Activated CD4-positive, alpha-beta T cell treated with anti-CD3 and anti-CD28 coated beads, Interleukin-2, amount 10 ng/mL, durations not matched to agents 7 days and 5 days (primary cell): ENCODE results near the gene CASTOR1. TPM values are rescaled to one million over a fixed set of nuclear protein-coding genes. Genes with fewer than 3 reads are reported as not detected.
A peak's percentile ranks its signal among the peaks of the same experiment; 100 is the strongest.

ENCODE experiments used
- CTCF ChIA-PET: fragments of 350-600 bp; sonication (Branson Sonifier 250); formaldehyde crosslinking; loops from one replicate; lab custom pipeline; 2021; ENCODE audit warnings: antibody characterized with exemption; lab: Charles Lee
- POLR2A ChIA-PET: fragments of 350-600 bp; sonication (Branson Sonifier 250); formaldehyde crosslinking; loops from one replicate; lab custom pipeline; 2021; ENCODE audit warnings: antibody characterized with exemption; lab: Charles Lee
- DNase-seq: peaks from one replicate; pipeline ENCODE4 v3.0.0-alpha.2; 2020
- H3K27ac Mint-ChIP-seq: one replicate; pipeline ENCODE4 v1.8.0; 2021; ENCODE audit warnings: mild to moderate bottlenecking, moderate library complexity, mixed read lengths
- H3K27me3 Mint-ChIP-seq: one replicate; pipeline ENCODE4 v1.8.0; 2021; ENCODE audit warnings: mixed read lengths
- H3K36me3 Mint-ChIP-seq: one replicate; pipeline ENCODE4 v1.8.0; 2021; ENCODE audit warnings: low read depth, mixed read lengths
- H3K4me1 Mint-ChIP-seq: one replicate; pipeline ENCODE4 v1.8.0; 2021; ENCODE audit warnings: mixed read lengths
- H3K4me3 Mint-ChIP-seq: one replicate; pipeline ENCODE4 v1.8.0; 2021; ENCODE audit warnings: mild to moderate bottlenecking, moderate library complexity, mixed read lengths
- H3K9me3 Mint-ChIP-seq: one replicate; pipeline ENCODE4 v1.8.0; 2021; ENCODE audit warnings: mixed read lengths
- total RNA-seq, 2 experiments: library from RNA; stranded (reverse); gene quantifications; one replicate each; pipeline ENCODE4 v1.2.3, GENCODE V29; 2021

The CASTOR1 gene
- total RNA-seq, 2 experiments from 2014 or later: 16.7 to 20.0 TPM

DNA sequence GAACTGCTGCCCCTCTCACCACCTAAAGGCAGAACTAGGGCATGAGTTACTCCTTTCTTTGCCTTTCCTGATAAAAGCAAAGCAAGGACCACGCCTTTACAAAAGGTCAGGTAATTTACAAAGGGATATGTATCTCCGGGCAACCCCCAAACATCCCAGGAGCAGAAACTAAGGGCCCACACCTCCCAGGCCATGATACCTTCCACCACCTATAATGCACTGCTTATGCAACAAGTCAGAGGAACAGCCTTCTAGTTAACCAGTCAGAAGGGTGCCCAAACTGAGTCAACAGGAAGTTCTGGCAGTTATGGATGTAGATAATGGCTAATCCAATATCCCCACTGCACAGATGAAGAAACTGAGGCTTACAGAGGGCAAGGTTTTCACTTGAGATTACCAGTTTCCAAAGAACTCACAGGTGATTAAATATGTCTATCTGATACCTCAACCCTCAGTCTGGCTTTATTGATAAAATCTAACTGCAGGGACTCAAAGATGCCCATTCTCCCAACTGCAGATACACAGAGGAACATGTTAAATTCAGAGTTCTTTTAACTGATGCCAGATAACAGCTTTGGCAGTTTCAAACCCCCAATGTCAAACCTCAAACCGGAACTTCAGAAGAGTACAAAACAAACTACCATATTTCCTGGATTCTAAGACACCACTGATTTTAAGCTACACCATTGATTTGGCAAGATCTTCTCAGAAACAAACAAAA is 16.8 kb upstream of the CASTOR1 start:
- H3K4me3 Mint-ChIP-seq: peak overlapping the region; percentile 78
- H3K4me1 Mint-ChIP-seq: peaks cover 99% of the 10 kb centered on the region
- peak; percentile 67 for DNase-seq
- peak overlapping the region; percentile 92 for H3K27ac Mint-ChIP-seq
- no peaks in the 10 kb centered on the region for H3K9me3 Mint-ChIP-seq
- CTCF ChIA-PET: interaction anchor here (1.1 to 15.7 kb wide), 4 partner anchors 16 to 106 kb away, joined by 3 to 138 read pairs (median 4); partner anchors contain the start of gene CASTOR1
- H3K27me3 Mint-ChIP-seq: no peaks in the 10 kb centered on the region
- POLR2A ChIA-PET: interaction anchor here (1.0 to 1.8 kb wide), 3 partner anchors 17 to 51 kb away, joined by 3 to 6 read pairs (median 3); partner anchors contain the start of genes CASTOR1, CCDC157, SF3A1 and TBC1D10A
- H3K36me3 Mint-ChIP-seq: peaks cover 69% of the 10 kb centered on the region

DNA sequence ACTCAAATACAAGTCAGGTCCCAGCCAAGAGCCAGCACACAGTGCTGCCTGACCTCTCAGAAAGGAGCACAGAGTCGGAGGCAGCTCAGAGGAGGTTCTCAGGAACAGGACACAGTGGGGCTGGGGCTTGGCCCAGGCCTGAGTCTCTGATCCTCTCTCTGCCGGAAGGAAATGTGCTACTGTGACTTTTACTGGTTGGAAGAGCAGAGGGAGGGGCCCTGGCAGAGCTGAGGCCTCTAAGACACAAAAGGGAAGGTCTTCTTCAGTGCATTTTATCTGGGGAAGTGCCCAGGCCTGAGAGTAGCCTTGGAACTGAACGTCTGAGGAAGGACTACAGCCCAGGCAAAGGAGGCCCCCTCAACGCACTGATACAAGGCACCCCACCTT is 16.2 kb upstream of the CASTOR1 start:
- peak; percentile 80 for DNase-seq
- ChIA-PET POLR2A (interaction anchor here (1.0 to 1.8 kb wide), 2 partner anchors 17 to 21 kb away, joined by 3 to 6 read pairs; partner anchors contain the start of genes CASTOR1 and TBC1D10A), CTCF (interaction anchor here (1.1 to 15.7 kb wide), 3 partner anchors 16 to 107 kb away, joined by 3 to 138 read pairs (median 4); partner anchors contain the start of gene CASTOR1)
- H3K36me3 Mint-ChIP-seq: peaks cover 69% of the 10 kb centered on the region
- H3K4me1 Mint-ChIP-seq: peaks cover 99% of the 10 kb centered on the region
- peak overlapping the region; percentile 78 for H3K4me3 Mint-ChIP-seq
- no peaks in the 10 kb centered on the region for H3K9me3 Mint-ChIP-seq
- H3K27ac Mint-ChIP-seq: peak overlapping the region; percentile 92
- no peaks in the 10 kb centered on the region for H3K27me3 Mint-ChIP-seq

DNA sequence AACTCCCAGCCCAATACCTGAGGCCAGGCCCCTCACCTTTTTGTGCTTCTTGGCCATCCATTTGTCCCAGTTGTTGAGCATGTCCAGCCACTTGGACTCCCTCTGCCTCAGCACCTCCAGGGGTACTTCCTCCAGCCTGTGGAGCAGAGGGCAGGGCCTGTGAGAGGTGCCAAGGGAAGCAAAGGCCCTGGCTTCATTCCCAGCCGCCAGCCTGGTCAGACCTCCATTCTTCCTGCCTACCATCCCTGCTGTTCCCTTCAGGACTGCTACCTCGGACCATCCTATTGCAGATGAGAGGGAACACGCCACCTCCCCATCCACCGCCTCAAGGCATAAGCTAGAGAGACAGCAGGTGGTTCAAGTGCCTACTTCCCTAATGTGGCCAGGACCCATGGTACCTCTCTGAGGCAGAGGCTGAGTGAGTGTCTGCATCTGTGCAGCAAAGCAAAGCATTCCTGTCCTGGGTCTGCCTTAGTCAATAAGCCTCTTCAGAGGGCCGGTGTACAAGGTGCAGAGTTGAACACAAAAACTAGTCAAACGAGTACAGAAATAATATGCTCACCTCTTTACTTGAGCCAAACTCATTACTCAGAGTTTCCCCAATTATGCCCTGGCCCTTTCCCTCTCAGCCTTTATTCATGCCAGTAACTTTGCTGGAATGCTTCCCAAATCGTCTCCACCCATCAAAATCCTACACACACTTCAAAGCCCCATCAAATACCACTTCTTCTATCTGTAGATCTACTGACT is 15.4 kb upstream of the CASTOR1 start:
- Mint-ChIP-seq H3K27me3 (no peaks in the 10 kb centered on the region), H3K9me3 (no peaks in the 10 kb centered on the region), H3K4me1 (peaks cover 92% of the 10 kb centered on the region), H3K36me3 (peaks cover 69% of the 10 kb centered on the region), H3K27ac (peak overlapping the region; percentile 92), H3K4me3 (peak overlapping the region; percentile 78)
- CTCF ChIA-PET: interaction anchor here (1.6 to 15.7 kb wide), 3 partner anchors 15 to 77 kb away, joined by 4 to 138 read pairs (median 5); partner anchors contain the start of gene CASTOR1
- POLR2A ChIA-PET: interaction anchor here (1.8 kb wide), 1 partner anchor 16 kb away, joined by 6 read pairs; the partner anchor contains the start of gene CASTOR1
- no peak for DNase-seq

GRCh38 chr22:30302810-30303138 is 13.5 kb upstream of the CASTOR1 start:
- peaks cover 87% of the 10 kb centered on the region for H3K4me1 Mint-ChIP-seq
- no peak overlapping the region for H3K4me3 Mint-ChIP-seq
- H3K27me3 Mint-ChIP-seq: no peaks in the 10 kb centered on the region
- DNase-seq: no peak
- ChIA-PET POLR2A (interaction anchor here (1.5 kb wide), 1 partner anchor 13 kb away, joined by 4 read pairs; the partner anchor contains the start of gene CASTOR1), CTCF (interaction anchor here (0.9 to 15.7 kb wide), 7 partner anchors 10 to 144 kb away, joined by 3 to 138 read pairs (median 5); partner anchors contain the start of genes CASTOR1 and RNF215)
- H3K36me3 Mint-ChIP-seq: peaks cover 75% of the 10 kb centered on the region
- no peaks in the 10 kb centered on the region for H3K9me3 Mint-ChIP-seq
- H3K27ac Mint-ChIP-seq: peak overlapping the region; percentile 92

DNA sequence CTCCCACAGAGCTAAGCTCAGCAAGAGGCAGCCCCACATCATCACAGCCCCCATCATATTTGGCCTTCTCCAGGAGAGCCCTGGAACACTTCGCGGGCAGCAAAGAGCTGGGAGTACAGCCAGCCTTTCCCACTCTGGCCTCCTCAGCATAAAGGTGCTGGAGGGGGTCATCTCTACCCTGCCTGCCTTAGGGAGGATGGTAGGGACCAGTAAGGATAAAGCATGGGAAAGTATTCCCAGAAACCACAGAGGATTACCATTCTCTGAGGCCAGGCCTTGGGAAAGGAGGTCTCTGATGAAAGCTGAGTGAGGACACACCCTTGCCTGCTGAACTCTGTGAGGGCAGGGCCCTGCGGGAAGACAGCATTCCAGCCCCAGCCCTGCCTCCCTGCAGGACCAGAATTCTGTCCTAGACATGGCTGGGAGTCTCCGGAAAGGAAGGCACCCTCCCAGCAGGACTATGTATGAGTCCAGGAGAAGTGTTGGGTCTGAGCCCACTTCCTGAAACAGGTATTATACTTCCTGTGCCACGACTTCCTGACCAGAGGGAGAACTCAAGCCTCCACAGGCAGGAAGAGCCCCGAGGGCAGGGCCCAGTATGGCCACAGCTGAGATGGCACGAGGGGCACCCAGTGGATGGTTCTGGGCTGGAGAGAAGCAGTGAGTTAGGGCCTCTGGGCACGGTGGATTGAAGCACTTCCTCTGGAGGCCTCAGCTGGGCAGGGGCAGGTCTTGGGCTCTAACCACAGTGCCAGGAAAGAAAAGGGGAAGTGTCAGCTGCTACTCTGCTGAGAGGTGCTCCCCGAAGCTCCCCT is 12.9 kb upstream of the CASTOR1 start:
- DNase-seq: no peak
- ChIA-PET POLR2A (interaction anchor here (1.5 kb wide), 1 partner anchor 13 kb away, joined by 4 read pairs; the partner anchor contains the start of gene CASTOR1), CTCF (interaction anchor here (0.8 to 15.7 kb wide), 6 partner anchors 8 to 144 kb away, joined by 3 to 138 read pairs (median 4); partner anchors contain the start of genes CASTOR1 and RNF215)
- H3K4me3 Mint-ChIP-seq: no peak overlapping the region
- H3K4me1 Mint-ChIP-seq: peaks cover 88% of the 10 kb centered on the region
- no peaks in the 10 kb centered on the region for H3K9me3 Mint-ChIP-seq
- H3K36me3 Mint-ChIP-seq: peaks cover 77% of the 10 kb centered on the region
- H3K27ac Mint-ChIP-seq: peak overlapping the region; percentile 92
- no peaks in the 10 kb centered on the region for H3K27me3 Mint-ChIP-seq

DNA sequence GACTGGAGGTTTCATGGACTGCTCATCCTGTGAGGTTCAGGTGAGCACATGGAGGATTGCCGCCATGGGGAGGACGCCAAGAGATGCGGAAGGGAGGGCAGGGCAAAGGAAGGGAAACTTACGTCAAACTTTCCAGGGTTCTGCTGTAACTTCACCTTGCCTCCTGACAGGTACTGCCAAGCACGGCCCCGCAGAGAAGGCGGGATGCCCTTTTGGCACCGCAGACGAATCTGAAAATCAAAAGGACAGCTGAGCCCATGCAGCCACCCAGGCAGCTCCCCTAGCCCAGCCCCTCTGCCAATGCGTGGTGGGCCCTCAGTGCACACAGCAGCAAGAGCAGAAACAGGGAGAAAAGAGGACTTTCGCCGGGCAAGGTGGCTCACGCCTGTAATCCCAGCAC is 10.0 kb upstream of the CASTOR1 start:
- Mint-ChIP-seq H3K36me3 (peaks cover 82% of the 10 kb centered on the region), H3K4me1 (peaks cover 76% of the 10 kb centered on the region), H3K27me3 (no peaks in the 10 kb centered on the region), H3K4me3 (no peak overlapping the region), H3K27ac (no peak overlapping the region), H3K9me3 (no peaks in the 10 kb centered on the region)
- POLR2A ChIA-PET: no interaction called here
- no peak for DNase-seq
- CTCF ChIA-PET: interaction anchor here (1.1 to 15.7 kb wide), 3 partner anchors 9 to 88 kb away, joined by 3 to 138 read pairs (median 3); partner anchors contain the start of genes CASTOR1 and RNF215

- Mint-ChIP-seq H3K36me3 (peaks cover 81% of the 10 kb centered on the region), H3K4me1 (peaks cover 64% of the 10 kb centered on the region)
- POLR2A ChIA-PET: no interaction called here
Observed at GRCh38 chr22:30297991-30298701, 8.8 kb upstream of the CASTOR1 start.

DNA sequence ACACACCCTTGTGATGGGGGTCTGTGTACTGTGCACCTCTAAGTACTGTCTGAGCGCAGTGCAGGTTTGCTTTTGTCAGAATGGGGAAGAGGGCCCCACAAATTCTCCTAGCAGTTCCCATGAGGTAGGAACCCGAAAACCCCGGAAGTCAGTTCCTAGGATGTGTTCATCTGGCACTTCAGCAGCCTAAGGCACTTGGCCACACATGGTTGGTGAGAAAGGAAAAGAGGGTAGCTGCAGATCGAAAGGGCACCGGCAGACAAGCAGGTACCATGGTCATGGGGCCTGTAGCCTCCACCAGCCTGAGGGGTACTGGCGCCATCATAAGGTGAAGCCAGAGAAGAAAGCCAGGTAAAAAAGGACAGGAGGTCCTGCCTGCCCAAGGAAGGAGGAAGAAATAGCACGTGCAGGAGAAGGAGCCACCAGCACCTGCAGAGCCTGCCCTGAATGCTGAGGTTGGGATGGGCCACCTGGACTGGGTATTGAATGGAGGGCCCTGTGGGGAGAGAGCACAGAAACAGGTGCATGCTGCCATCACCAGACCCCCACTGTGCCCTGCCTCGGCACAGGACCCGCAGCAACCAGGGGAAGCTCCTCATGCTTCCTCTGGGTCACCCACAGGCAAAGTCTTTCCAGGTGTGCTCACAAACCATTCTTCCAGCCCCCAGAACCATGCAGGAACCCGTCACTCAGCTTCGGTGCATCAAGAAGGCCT is 8.1 kb upstream of the CASTOR1 start:
- H3K36me3 Mint-ChIP-seq: peaks cover 78% of the 10 kb centered on the region
- ChIA-PET POLR2A (no interaction called here), CTCF (interaction anchor here (1.2 to 15.7 kb wide), 6 partner anchors 7 to 100 kb away, joined by 3 to 138 read pairs (median 4); partner anchors contain the start of genes CASTOR1 and SEC14L2)
- peaks cover 57% of the 10 kb centered on the region for H3K4me1 Mint-ChIP-seq
- no peak for DNase-seq
- no peaks in the 10 kb centered on the region for H3K9me3 Mint-ChIP-seq
- no peaks in the 10 kb centered on the region for H3K27me3 Mint-ChIP-seq
- no peak overlapping the region for H3K4me3 Mint-ChIP-seq
- H3K27ac Mint-ChIP-seq: peak overlapping the region; percentile 94

More at GRCh38 chr22:30297991-30298701, 8.8 kb upstream of the CASTOR1 start:
- no peaks in the 10 kb centered on the region for H3K9me3 Mint-ChIP-seq
- H3K27ac Mint-ChIP-seq: peak overlapping the region; percentile 94
- no peaks in the 10 kb centered on the region for H3K27me3 Mint-ChIP-seq
- CTCF ChIA-PET: interaction anchor here (0.5 to 15.7 kb wide), 7 partner anchors 8 to 99 kb away, joined by 3 to 138 read pairs (median 3); partner anchors contain the start of genes CASTOR1 and SEC14L2
- DNase-seq: no peak
- H3K4me3 Mint-ChIP-seq: no peak overlapping the region

- no peak for DNase-seq
- Mint-ChIP-seq H3K36me3 (peaks cover 73% of the 10 kb centered on the region), H3K4me1 (peaks cover 54% of the 10 kb centered on the region), H3K4me3 (peak overlapping the region; percentile 27), H3K27me3 (no peaks in the 10 kb centered on the region), H3K9me3 (no peaks in the 10 kb centered on the region), H3K27ac (peak overlapping the region; percentile 94)
- POLR2A ChIA-PET: no interaction called here
- CTCF ChIA-PET: interaction anchor here (1.2 to 15.7 kb wide), 5 partner anchors 7 to 101 kb away, joined by 3 to 138 read pairs (median 4); partner anchors contain the start of genes CASTOR1 and SEC14L2
Observed at GRCh38 chr22:30296833-30297232, 7.5 kb upstream of the CASTOR1 start.

DNA sequence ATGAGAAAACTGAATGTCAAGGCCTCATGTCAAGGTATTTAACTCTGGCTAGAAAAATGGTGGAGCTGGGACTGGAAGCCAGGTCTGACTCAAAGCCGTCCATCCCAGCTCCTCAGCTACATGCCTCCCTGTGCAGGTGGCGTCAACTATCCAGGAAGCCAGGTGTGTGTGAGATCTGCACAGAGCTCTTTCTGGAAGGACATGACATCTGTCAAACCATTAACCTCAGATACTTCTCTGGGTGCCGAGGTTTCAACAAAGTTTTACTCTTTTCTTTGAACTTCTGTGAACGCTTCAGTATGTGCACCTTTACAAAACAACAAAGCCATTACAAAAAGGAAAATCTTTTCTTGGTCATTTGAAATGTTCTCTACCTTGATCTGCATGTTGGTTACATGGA is 7.0 kb upstream of the CASTOR1 start:
- POLR2A ChIA-PET: no interaction called here
- no peak for DNase-seq
- H3K36me3 Mint-ChIP-seq: peaks cover 73% of the 10 kb centered on the region

More for the DNA sequence above, 7.0 kb upstream of the CASTOR1 start:
- H3K4me3 Mint-ChIP-seq: no peak overlapping the region
- peak overlapping the region; percentile 94 for H3K27ac Mint-ChIP-seq
- no peaks in the 10 kb centered on the region for H3K9me3 Mint-ChIP-seq
- no peaks in the 10 kb centered on the region for H3K27me3 Mint-ChIP-seq
- CTCF ChIA-PET: interaction anchor here (1.0 to 15.7 kb wide), 5 partner anchors 6 to 91 kb away, joined by 3 to 138 read pairs (median 3); partner anchors contain the start of genes CASTOR1 and RNF215
- peaks cover 54% of the 10 kb centered on the region for H3K4me1 Mint-ChIP-seq
